Measurements from ENCODE around the gene AFG3L2. TPM values are rescaled to one million over a fixed set of nuclear protein-coding genes. Genes with fewer than 3 reads are reported as not detected.

Gene AFG3L2
- total RNA-seq, 1 experiment from 2014 or later: 65.9 TPM

DNA sequence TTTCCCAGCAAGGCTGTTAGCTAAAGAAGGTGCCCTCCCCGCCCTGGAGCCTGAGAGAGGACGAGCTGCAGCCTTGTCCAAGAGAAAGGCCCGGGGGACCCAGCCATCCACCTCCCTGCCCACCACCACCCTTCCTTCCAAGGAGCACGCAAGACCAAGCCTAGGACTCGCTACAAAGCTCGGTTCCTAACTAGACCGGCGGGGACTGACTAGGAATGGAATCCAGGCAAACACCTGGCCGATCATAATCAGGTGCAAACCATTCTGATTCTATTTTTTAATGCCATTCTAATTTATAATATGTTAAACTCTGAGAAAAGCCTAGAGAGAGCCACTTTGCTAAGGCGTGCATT lies 88.6 kb downstream of the AFG3L2 start:
- no peaks in the 10 kb centered on the region for H3K36me3 ChIP-seq
- DNase-seq (ENCODE audit: low read depth in 1 of 2, low spot score in 2 of 2): no peak
- peak overlapping the region; percentile 86 for H3K27ac ChIP-seq
- H3K27me3 ChIP-seq (replicated peaks): no peaks in the 10 kb centered on the region
- H3K9me3 ChIP-seq (replicated peaks): no peaks in the 10 kb centered on the region
- H3K4me3 ChIP-seq: peak overlapping the region; percentile 32
- H3K4me1 ChIP-seq (replicated peaks): peaks cover 18% of the 10 kb centered on the region

DNA sequence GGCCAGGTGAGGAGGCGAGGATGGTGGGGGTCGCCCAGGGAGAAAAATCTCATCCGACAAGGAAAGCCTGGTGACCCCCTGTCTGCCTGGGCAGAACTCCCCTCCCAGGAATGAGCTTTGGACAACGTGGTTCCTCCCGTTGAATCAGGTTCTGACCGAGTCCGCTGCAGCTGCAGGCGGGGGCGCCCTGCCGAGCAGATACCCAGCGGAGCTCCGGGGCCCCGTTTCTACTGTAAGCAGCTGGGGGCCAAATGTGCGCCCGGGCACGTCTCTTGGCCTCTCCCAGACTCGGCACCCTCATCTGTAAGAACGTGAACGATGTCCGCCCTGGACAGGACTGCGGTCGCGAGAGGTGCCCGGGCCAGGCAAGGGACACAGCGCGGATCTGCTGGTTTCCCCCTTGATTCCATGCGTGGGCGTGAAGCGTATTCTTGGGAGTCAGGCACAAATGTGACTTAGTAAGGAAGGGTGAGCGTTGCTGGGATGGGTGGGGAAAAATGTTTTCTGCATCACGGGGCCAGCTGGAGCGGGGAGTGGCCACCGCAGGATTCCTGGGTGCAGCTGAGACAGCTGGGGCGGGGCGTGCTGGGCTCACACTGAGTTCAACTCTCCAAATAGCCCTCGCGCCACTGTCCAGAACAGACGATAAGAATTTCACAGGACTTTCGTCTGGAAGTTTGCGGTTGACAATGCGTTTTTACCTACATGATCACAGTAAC lies 89.2 kb downstream of the AFG3L2 start:
- H3K9me3 ChIP-seq (replicated peaks): no peaks in the 10 kb centered on the region

DNA sequence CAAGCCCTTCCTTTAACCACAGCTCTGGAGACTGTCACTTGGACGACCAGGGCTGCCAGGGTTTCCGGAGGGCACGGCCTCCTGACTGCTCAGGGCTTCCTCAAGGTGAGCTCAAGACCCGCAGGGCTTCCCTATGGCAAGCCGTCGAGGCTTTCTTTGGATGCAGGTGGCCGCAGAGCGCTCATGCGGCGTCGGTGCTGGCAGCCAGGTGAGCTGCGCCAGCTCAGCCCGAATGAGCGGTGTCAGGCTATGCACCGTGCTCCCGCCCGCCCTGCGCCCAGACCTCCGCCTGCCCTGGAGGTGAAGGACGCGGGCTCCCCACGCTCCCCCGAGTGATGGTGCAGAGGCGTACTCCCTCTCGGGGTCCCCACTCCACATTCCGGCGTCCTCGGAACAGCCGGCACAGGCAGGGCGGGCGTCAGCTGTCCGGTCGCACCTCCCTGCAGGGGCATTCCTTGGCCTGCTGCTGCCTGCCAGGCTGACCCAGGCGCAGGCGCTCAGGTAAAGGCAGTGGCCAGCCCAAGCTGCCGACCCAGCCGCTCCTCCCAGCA lies 89.8 kb downstream of the AFG3L2 start:
- Histone ChIP-seq H3K27ac (peak overlapping the region; percentile 86), H3K4me3 (no peak overlapping the region; the same call in 1 of the 2 replicates), H3K4me1 (replicated peaks) (peaks cover 29% of the 10 kb centered on the region), H3K9me3 (replicated peaks) (no peaks in the 10 kb centered on the region), H3K36me3 (no peaks in the 10 kb centered on the region), H3K27me3 (replicated peaks) (no peaks in the 10 kb centered on the region)
- no peak for DNase-seq (ENCODE audit: low read depth in 1 of 2, low spot score in 2 of 2)

More for the DNA sequence above, 89.2 kb downstream of the AFG3L2 start:
- Histone ChIP-seq H3K27me3 (replicated peaks) (no peaks in the 10 kb centered on the region), H3K4me3 (peak overlapping the region; percentile 32), H3K27ac (peak overlapping the region; percentile 86), H3K36me3 (no peaks in the 10 kb centered on the region), H3K4me1 (replicated peaks) (peaks cover 22% of the 10 kb centered on the region)
- DNase-seq (ENCODE audit: low read depth in 1 of 2, low spot score in 2 of 2): peak; percentile 69 to 87

DNA sequence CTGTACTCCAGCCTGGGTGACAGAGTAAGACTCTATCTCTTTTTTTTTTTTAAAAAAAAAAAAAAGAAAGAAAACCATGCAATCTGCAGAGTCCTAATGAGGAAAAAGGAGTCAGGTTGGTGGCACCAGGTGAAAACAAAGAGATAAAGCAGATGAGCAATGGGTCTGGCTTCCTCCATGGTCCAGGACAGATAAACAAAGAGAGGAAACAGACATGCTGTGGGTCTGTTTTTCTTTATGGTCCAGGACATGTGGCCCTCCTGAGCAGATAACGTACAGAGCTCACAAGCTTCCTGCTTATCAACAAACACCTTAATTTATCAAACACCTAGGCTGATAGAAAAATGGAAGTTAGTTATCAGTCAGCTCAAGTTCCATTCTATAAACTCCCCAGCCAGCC lies 93.4 kb downstream of the AFG3L2 start:
- H3K9me3 ChIP-seq (replicated peaks): no peaks in the 10 kb centered on the region
- no peak overlapping the region for H3K4me3 ChIP-seq
- peaks cover 61% of the 10 kb centered on the region for H3K4me1 ChIP-seq (replicated peaks)
- DNase-seq (ENCODE audit: low read depth in 1 of 2, low spot score in 2 of 2): no peak
- H3K27me3 ChIP-seq (replicated peaks): no peaks in the 10 kb centered on the region
- no peak overlapping the region for H3K27ac ChIP-seq
- no peaks in the 10 kb centered on the region for H3K36me3 ChIP-seq

DNA sequence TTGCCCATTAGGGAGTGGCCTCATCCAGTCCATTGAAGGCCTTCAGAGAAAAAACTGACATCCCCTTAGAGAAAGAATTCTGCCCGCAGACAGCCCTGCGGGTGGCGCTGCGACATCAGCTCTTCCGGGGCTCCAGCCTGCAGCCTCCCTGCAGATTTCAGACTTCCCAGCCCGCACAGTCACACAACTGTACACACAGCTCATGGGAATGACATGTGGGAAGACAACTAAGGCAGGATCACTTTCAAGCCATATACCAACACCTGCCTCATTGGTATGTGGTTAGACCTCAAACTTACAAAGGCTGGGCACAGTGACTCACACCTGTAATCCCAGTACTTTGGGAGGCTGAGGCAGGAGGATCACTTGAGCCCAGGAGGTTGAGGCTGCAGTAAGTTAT lies 93.8 kb downstream of the AFG3L2 start:
- no peak for DNase-seq (ENCODE audit: low read depth in 1 of 2, low spot score in 2 of 2)
- Histone ChIP-seq H3K4me3 (no peak overlapping the region), H3K9me3 (replicated peaks) (no peaks in the 10 kb centered on the region), H3K36me3 (no peaks in the 10 kb centered on the region), H3K4me1 (replicated peaks) (peaks cover 61% of the 10 kb centered on the region), H3K27ac (peak overlapping the region; percentile 78; the same call in 1 of the 2 replicates), H3K27me3 (replicated peaks) (no peaks in the 10 kb centered on the region)

DNA sequence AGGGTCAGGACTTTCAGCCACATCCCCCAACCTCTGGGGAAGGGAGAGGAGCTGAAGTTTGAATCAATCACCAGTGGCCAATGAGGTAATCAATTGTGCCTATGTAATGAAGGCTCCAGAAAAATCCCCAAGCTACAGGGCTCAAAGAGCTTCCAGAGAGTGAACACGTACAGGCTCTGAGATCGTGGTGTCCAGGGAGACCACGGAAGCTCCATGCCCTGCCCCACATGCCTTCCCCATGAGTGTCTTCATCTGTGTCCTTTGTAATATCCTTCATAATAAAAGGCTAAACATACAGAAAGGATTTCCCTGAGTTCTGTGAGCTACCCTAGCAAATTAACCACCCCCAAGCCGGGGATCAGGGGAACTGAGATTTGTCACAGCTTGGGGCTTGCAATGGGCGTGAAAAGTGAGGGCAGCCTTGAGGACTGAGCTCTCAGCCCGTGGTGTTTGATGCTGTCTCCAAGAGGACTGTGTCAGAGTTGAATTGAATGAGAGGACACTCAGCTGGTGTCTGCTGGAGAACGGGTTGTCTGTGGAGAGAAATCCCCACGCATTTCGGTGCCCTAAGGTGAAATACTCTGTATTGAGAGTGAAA lies 94.5 kb downstream of the AFG3L2 start:
- H3K36me3 ChIP-seq: no peaks in the 10 kb centered on the region
- DNase-seq (ENCODE audit: low read depth in 1 of 2, low spot score in 2 of 2): peak; percentile 66 to 81
- no peaks in the 10 kb centered on the region for H3K27me3 ChIP-seq (replicated peaks)
- peak overlapping the region; percentile 78 for H3K27ac ChIP-seq
- H3K4me1 ChIP-seq (replicated peaks): peaks cover 59% of the 10 kb centered on the region
- no peaks in the 10 kb centered on the region for H3K9me3 ChIP-seq (replicated peaks)
- no peak overlapping the region for H3K4me3 ChIP-seq

DNA sequence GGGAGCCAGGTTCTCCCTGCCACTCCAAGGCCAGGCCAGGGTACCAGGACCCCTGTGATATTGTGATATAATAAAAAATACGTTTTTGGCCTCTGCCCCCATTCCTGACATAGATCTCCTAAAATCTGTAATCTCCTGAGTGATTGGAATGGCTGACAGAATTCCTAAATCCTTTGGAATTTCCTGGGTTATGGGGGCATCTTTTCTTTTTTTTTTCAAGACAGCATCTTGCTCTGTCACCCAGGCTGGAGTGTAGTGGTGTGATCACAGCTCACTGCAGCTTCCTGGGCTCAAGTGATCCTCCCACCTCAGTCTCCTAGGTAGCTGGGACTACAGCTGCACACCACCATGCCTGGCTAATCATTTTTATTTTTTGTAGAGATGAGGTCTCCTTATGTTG lies 95.2 kb downstream of the AFG3L2 start:
- Histone ChIP-seq H3K27me3 (replicated peaks) (no peaks in the 10 kb centered on the region), H3K27ac (peak overlapping the region; percentile 78), H3K4me3 (no peak overlapping the region), H3K9me3 (replicated peaks) (no peaks in the 10 kb centered on the region), H3K4me1 (replicated peaks) (peaks cover 59% of the 10 kb centered on the region), H3K36me3 (no peaks in the 10 kb centered on the region)
- no peak for DNase-seq (ENCODE audit: low read depth in 1 of 2, low spot score in 2 of 2)

DNA sequence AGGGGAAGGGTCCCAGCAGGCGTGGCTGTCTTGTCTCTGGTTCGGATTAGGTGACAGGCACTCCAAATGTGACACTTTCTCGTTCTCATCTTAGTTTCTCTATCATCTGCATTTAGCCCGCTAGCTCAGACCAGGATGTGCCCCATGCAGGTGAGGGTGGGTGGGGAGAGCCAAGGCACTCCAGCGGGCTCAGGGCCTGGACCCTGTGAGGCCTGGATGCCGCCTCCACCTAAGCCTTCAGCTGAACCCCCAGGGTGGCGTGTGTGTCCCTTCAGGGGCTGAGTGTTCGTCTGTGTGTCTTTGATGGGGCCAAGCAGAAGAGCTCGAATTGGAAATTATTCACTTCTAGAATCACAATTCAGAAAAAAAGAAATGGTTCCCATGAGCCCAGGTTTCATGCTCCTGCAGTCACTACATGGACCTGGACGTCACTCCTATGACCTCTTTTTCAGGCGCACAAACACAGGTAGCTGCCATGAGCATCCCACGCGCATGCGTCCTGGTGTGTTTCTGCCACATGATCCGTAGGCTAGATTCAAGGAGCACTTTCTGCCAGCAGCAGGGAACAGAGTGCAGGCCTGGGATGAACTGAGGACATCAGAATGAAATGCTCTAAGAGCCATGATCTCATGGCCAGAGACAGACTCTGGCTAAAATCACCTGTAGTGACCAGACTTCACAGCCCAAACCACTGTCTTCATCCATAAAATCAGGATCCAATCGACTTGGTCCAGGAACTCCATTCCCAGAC lies 97.1 kb downstream of the AFG3L2 start:
- Histone ChIP-seq H3K4me3 (peak overlapping the region; percentile 39), H3K36me3 (no peaks in the 10 kb centered on the region), H3K27ac (peak overlapping the region; percentile 91), H3K4me1 (replicated peaks) (peaks cover 59% of the 10 kb centered on the region), H3K9me3 (replicated peaks) (no peaks in the 10 kb centered on the region), H3K27me3 (replicated peaks) (no peaks in the 10 kb centered on the region)
- DNase-seq (ENCODE audit: low read depth in 1 of 2, low spot score in 2 of 2): no peak

Other genes starting within 250 kb of the AFG3L2 start
- not detected in 2 replicates for gene CIDEA, start 122.9 kb downstream of the AFG3L2 start, total RNA-seq (2014; rRNA removed; shearing (Covaris generic))
- 501 and 738 TPM in 2 replicates for gene TUBB6, start 69.0 kb downstream of the AFG3L2 start, total RNA-seq (2014; rRNA removed; shearing (Covaris generic))
- gene PRELID3A, start 30.7 kb upstream of the AFG3L2 start, total RNA-seq (2014; rRNA removed; shearing (Covaris generic)): 7.7 and 8.7 TPM in 2 replicates

Data from SJSA1 (cell line).